ENCODE measurements around the gene GDPGP1.
"Not testable (repeated sequence)": the region's sequence is repeated elsewhere in the genome, so short reads cannot be mapped to it uniquely, and the experiment has no call there.

GDPGP1 gene

DNA sequence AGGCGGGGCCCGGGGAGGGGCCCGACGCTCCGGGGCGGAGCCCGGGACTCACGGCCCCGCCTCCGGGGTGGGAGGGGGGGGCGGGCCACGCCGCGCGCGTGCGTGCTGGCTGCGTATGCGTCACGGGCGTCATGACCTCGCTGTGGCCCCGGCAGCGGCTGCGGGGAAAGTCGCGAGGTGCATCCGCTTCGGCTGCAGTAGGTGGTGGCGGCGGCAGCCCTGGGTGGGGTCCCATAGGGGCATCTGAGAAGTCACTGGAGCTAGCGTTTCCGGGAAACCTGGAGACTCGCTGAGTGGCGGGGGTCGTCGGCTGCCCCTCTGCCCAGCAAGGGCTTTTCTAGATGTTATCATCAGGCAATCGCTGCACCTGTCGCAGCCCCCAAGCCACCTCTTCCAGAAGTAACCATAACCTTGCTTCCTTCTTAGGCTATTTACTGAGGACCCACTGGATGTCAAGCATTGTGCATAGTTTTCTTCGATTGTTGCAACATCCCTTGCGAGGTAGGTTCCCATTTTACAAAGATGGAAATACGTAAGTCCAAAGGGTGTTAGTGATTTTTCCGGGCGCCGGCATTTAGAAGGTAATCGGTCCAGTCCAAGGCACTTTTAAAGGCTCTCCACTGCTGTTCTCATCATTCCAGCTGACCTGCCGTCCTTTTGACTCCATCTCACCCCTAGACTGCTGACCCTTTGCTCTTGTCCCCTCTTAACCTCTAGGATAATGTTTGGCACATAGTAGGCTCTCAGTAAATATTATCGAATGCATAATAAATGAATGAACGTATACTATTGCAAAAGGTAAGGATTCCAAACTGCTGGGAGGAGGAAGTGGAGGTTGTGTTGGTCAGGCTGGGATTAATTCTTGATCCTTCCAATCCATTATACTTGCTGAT is at the start of gene GDPGP1:
GDPGP1 (plus strand) TSS at position 114 of the 893 bp plus-strand sequence. CDS start 6,700 bp downstream, outside the sequence.
- DNase-seq (ENCODE audit: low read depth): no peak

DNA sequence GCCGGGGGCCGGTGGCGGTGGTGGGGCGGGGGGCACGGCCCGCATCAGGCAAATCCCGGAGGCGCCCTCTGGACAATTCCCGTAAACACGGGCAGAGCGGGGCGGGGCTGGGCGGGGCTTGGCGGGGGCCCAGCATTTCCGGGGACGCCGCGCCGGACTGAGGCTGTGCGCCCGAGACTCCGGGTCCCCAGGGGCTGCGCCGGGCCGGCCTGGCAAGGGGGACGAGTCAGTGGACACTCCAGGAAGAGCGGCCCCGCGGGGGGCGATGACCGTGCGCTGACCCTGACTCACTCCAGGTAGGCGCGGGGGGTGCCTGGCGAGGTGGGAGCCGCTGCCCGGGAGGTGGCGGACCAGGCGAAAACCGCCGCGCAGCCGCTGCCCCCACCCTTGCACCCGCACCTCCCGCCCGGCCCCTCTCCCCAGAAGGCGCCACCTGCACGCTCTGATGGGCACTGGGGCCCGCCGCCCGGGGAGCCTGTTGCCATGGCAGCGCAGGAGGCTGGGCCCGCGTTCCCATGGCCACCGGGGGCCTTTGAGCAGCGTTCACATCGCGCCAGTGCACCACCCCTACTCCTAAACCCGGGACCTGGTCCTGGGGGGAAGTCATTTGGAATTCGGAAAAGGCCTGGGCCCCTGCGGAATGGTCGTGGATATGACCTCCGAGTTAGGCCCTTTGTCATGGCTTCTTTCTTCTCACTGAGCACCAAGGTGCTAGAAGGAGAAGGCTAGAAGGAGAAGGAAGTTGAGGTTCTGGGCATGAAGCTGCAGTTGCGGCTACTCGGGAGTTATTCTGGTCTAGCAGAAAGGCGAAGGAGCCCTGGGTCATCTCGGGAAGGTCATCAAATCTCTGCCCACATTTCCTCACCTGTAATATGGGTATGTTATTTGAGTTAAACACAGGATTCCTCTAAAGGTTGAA is 49.0 kb upstream of the GDPGP1 start:
- no peak for DNase-seq (ENCODE audit: low read depth)

DNA sequence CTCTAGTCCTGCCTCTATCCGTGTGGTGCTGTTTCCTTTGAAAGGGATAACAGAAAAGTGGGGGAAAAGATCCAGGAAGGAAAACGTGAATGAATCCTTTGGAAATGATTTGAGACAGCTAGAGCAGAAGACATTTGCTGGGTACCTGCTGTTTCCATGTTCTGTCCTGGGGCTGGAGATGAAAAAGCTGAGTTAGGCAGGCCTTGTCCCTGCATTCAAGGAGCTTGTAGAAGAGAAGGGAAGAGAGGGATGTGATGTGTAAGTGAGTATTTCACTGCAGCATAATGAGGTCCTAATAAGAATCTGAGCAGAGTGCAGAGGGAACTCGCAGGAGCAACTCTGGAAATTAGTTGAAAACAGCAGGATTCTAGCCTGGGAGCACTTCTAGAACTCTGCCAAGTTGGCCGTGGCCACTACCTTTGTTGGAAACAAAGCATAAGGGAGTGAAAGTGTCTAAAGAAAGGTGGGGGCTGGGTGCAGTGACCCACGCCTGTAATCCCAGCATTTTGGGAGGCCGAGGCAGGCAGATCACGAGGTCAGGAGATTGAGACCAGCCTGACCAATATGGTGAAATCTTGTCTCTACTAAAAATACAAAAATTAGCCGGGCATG is 46.6 kb upstream of the GDPGP1 start:
- no peak for DNase-seq (ENCODE audit: low read depth)

DNA sequence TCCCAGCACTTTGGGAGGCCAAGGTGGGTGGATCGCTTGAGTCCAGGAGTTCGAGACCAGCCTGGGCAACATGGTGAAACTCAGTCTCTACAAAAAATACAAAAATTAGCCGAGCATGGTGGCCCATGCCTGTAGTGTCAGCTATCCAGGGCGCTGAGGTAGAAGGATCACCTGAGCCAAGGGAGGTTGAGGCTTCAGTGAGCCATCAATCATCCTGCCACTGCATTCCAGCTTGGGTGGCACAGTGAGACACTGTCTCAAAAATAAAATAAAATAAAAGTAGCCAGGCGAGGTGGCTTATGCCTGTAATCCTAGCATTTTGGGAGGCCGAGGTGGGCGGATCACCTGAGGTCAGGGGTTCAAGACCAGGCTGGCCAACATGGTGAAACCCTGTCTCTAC is 45.9 kb upstream of the GDPGP1 start:
- DNase-seq (ENCODE audit: low read depth): not testable (repeated sequence)

GRCh38 chr15:90188914-90189748 is 44.9 kb upstream of the GDPGP1 start:
- DNase-seq (ENCODE audit: low read depth): no peak

DNA sequence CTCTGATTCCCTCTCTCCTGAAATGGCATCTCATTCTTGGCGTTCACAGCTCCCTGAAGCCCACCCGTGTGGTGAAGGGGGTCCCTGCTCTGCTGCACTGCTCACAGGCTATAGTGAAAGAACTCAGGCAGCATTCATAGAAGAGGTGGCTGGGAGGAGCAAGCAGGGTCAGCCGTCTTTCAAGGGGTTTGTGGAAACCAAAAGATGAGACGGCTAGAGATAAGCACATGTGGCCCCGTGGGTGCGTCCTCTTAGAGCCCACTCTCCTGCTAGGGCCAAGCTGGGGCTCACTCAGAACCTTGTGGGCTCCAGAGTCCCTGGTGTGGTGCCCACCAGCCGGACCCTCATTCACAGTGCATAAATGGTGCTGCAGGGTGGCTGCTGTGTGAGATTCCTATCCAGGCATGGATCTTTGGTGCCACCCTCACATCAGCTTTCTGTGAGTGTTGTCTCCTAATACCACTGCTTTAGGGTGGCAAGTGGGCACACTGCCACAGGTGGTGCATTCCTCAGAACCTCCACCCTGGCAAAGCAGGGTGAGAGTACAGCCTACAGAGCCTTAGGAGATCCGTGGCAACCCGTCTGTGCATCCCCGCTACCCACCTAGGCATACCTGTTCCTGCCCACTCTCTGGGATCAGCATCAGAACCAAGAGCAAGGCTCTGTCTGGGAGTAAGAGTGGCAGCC is 44.1 kb upstream of the GDPGP1 start:
- DNase-seq (ENCODE audit: low read depth): no peak

DNA sequence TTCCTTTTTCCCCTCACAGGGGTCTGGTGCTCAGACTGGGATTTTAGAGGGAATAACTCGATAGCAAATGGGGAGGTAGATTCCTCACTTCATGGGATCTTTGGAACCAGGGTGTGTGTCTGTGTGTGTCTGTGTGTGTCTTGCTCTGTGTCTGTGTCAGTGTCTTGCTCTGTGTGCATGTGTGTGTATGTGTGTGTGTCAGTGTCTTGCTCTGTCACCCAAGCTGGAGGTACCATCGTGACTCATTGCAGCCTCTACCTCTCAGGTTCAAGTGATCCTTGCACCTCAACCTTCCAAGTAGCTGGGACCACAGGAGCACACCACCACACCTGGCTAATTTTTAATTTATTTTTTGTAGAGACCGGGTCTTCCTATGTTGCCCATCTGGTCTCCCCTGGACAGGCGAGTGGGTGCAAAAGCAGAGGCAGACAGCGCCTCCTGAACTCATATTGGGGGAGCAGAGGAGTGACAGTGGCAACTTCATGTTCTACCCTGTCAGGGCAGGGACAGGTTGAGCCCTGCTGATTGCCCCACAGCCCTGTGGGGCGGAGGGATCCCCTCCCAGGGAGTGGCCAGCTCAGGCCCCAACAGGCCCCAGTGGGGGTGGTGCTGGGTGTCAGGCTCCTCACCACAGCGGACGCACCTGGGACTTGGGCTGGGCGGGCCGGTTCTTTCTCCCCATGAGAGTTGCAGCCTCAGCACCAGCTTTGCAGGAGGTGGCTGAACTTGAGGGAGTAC is 43.2 kb upstream of the GDPGP1 start:
- no peak for DNase-seq (ENCODE audit: low read depth)

- no peak for DNase-seq (ENCODE audit: low read depth)
Observed at GRCh38 chr15:90191344-90191687, 42.7 kb upstream of the GDPGP1 start.

DNA sequence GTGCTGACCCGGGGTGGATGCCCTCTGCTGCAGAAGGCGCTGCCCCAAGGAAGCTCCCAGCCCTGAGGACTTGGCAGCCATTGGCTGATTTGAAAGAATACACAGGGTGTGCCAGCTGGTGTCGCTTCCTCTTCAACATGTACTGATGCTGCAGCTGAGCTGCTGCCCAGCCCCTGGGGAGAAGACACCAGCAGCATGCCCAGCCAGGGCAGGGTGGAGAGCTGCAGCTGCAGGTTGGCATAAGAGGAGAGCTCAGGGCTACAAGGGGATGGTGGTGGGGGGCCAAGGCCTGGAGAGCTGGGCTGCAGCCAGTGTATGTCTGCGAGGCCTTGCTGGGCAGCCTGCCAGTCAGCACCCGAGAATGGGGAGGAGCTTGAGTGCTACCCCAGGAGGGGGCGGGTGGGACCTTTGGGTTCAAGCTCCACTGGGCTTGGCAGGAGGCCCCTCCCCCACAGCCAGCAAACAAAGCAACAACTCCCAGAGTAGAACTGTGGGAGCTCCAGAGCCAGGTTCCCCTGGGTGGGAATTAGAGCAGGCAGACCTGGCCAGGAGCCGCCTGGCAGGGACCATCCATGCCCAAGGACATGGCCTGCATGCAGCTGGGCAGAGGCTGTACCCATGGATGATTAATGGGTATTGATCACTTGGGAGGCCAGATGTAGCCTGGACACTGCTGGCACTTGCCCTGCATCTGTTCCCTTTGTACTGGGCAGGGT is 42.1 kb upstream of the GDPGP1 start:
- DNase-seq (ENCODE audit: low read depth): no peak

DNA sequence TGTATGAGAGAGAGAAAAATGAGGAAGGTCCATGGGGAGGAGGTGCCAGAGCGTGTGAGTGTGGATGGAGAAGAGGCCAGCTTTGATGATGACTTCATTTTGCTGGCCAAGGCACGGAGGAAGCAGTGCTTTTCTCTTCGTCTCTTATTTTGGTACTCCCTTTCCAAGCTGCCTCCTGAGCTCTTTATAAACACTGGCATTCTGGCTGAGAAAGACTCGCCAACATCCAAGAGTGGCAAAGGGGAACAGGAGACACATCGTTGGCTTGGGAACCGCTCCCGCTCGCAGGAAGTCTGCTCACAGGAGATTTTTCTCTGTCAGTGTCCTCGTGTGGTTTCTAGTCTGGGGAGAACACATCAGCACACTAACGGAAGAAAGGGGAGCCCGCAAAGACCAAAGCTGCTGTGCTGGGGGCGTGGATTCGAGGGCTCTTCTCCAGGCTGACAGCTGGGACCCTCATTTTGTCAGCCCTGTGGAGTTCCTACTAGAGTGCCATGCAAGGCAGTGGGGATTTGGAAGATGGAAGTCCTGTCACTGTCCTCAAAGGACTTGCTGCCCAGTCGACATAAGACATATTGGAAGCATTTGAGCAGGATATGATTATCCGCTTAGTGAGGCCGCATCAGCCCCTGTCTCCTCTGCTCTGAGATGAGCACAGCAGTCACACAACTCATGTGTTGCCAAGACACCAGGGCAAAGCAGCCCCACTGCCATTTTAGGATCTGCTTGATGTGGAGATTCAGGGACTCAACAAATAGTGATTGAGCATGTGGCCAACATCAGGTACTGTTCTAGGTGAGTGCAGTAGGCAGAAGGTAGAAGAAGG is 40.8 kb upstream of the GDPGP1 start:
- DNase-seq (ENCODE audit: low read depth): no peak

- DNase-seq (ENCODE audit: low read depth): no peak
Observed at GRCh38 chr15:90194655-90195054, 39.4 kb upstream of the GDPGP1 start.

- DNase-seq (ENCODE audit: low read depth): no peak
Observed at GRCh38 chr15:90200534-90201129, 33.4 kb upstream of the GDPGP1 start.

DNA sequence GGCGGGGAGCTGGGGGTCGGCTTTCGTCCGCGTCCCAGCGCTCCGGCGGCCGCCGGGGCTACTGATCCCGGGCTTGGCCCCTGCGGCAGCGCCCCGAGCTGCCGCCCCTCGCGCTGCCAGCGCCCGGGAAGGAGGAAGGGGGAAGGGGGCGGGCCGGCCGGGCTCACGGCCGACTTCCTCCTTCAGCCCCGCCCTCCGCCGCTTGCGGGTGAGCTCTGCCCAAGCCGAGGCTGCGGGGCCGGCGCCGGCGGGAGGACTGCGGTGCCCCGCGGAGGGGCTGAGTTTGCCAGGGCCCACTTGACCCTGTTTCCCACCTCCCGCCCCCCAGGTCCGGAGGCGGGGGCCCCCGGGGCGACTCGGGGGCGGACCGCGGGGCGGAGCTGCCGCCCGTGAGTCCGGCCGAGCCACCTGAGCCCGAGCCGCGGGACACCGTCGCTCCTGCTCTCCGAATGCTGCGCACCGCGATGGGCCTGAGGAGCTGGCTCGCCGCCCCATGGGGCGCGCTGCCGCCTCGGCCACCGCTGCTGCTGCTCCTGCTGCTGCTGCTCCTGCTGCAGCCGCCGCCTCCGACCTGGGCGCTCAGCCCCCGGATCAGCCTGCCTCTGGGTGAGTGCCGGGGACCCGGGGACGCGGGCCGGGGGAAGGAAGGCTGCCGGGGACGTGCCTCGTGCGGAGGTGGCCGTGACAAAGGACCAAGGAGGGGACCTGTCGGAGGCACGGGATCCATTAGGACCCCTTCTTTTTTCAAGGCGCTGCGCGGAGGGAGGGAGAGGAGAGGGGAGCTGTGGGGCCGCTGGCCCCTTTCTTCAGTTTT is 32.7 kb upstream of the GDPGP1 start, which contains the start of gene SEMA4B:
SEMA4B (plus strand) TSS at position 201 of the 814 bp plus-strand sequence; CDS start at position 450, 249 bp downstream.
- no peak for DNase-seq (ENCODE audit: low read depth)

GRCh38 chr15:90201944-90202375 is 32.0 kb upstream of the GDPGP1 start:
- DNase-seq (ENCODE audit: low read depth): no peak

DNA sequence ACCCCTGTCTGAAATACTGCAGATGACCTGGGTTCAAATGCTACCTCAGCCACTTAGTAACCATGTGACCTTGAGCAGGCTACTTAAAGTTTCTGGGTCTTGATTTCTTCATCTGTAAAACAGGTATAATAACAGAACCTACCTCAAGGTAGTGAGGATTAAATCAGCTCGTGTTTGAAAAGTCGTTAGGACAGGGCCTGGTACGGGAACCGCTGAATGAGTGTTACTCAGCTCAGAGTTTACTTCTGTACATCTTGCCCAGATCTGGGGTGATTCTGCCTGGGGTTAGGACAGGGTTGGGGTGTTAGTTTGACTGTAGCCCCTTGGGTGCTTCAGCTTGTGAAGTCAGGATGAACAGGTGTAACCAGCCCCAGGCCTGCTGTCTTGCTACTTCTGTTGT is 31.1 kb upstream of the GDPGP1 start:
- DNase-seq (ENCODE audit: low read depth): no peak

DNA sequence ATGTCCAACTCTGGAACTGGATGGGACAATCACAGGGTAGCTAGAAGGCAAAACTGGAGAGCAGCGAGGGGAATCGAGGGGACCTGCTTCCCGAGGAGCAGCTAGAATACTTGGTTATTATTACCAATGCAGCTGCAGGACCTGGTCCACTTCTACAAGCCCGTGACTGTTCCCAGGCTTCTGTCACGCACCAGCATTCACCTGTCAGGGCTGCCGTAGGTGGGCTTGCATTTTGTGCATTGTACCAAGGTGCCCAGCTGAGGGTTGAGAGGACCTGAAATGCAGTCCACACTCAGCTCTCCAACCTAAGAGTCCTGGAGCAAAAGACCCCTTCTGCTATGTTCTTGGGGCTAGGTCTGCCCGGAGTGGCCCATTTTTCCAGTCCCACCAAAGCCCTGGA is 30.5 kb upstream of the GDPGP1 start:
- no peak for DNase-seq (ENCODE audit: low read depth)

DNA sequence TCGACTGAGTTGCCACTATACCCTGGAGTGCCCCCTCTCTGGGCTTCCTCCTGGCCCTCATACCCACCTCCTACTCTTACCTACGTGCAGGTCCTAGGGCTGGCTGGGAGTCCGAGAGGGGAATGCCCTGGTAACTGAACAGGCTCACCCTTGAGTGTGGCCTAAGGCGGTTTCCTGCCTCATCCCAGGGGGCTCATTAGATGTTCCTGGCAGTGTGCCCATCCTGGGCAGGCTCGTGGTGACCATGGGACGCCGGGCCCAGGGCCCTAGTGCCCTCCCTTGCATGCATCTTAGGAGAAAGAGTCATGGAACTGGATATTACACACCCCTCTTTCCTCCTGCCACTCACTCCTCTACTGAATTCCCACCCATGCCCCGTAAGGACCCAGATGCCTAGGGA is 30.1 kb upstream of the GDPGP1 start:
- no peak for DNase-seq (ENCODE audit: low read depth)
